ENCODE data around the gene TAS1R2.

Gene TAS1R2

DNA sequence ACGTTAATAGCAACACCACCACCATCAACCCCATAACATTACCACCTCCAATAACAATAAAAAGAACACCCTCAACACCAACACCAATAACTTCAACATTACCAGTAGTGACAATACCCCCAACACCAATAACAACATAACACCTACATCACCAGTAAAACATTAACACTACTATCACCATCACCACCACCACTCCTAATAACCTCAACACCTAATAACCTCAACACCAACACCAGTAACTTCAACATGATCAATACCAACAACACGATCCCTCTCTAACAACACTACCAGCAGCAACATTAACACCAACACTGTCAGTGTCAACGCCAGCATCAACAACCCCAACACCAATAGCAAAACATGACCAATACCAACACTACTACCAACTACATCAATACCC is 57.2 kb downstream of the TAS1R2 start:
- no peak for DNase-seq (ENCODE audit: low spot score)

DNA sequence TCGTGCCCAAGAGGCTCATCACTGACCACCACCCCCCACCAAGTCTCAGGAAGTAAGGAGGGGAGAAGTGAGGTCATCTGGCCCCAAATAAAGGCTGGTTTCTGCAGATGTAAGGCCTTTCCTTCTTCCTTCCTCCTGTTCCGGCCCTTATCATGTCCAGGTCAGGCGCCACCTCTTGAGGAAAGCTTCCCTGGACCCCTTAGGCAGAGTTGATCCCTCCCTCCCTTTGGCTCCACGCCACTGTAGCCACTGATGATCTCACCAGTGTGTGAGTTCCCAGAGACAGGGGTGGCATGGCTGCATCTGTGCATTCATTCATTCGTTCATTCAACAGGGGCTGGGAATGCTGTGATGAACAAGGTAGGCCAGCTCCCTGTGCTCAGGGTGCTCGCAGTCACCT is 59.2 kb downstream of the TAS1R2 start:
- no peak for DNase-seq (ENCODE audit: low spot score)

DNA sequence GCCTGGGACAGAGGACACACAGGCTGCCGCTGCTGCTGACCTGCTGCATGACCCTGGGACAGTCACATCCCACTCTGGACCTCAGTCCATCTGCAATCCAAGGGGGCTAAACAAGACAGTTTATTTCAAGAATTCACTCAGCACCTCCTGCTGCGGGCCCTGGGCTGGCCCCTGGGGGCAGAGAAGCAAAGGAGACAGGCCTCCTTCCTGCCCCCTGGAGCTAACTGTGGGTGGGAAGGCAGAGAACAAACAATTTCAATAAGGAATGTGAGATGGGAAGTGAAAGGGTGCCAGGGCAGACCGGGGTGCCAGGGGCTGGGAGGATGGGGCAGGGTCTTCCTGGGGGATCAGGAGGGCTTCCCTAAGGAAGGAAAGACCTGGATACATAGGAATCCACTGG is 60.0 kb downstream of the TAS1R2 start:
- DNase-seq (ENCODE audit: low spot score): no peak

DNA sequence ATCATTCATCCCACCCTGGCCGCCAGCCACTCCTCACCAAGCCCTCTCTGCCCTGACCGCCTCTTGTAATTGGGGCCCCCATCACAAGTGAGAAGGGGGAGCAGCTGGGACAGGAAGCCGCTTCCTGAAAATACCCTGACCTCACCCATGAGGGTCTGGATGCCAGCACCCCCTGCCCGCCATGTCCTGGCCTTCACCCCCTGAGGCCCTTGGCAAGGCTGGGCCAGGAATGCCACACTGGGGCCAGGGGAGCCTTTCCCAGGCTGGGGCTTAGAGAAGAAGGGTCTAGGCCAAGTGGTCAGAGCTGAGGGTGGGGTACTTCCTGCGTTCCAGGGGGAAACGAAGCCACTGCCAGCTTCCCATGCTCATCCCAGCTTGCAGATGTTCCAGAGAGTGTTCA is 60.5 kb downstream of the TAS1R2 start:
- no peak for DNase-seq (ENCODE audit: low spot score)

DNA sequence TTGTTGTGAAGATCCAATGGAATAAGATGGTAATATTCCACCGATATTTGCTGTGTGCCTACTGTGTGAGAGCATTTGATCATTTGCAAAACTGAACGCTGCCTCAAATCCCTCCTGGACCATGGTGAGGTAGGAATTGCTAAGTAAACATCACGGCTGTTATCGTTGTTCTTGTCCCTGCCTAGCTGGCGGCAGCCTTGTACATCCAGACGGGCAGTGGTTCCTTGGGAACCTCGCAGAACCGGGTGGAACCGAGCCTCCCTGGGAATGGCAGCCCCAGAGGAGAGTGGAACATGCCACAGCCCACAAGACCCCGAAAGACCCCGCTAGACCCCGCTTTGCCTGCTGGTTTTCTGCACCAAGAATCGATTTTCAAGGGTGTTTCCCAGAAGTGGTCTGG is 60.9 kb downstream of the TAS1R2 start:
- no peak for DNase-seq (ENCODE audit: low spot score)

DNA sequence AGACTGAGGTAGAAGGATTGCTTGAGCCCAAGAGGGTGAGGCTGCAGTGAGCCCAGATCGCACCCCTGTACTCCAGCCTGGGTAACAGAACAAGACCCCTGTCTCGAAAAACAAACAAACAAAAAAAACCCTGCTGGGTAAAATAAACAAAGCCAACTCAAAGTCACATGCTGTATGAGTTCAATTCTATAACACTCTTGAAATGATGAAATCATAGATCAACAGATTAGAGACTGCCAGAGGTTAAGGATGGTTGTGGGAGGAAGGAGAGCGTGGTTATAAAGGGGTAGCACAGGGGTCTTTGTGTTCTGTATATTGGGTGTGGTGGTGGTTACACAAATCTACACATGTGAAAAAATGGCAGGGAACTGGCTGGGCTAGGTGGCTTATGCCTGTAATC is 62.5 kb downstream of the TAS1R2 start:
- no peak for DNase-seq (ENCODE audit: low spot score)

DNA sequence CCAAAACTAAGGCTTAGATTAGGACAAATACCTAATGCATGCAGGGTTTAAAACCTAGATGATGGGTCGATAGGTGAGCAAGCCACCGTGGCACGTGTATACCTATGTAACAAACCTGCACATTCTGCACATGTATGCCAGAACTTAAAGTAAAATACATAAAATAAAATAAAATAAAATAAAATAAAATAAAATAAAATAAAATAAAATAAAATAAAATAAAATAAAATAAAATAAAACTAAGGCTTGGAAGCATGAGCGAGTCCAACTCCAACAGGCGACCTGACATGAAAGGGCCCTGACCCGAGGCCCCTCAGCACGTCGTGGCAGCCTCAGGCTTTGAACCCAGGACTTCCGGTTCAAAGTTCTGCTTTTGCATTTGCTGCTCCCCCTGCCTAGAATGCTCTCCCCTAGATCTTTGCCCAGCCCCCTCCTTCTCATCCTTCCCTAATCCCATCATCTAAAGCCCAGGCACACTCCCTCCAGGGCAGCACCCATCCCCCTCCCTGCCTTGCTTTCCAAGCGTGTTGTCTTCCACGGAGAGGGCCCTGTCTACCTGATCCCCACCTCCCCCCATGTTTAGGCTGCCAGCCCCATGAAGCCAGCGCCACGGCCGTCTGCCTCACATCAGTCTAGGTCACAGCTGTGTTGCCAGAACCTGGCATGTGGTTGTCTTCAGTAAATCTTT is 64.3 kb downstream of the TAS1R2 start:
- DNase-seq (ENCODE audit: low spot score): no peak

DNA sequence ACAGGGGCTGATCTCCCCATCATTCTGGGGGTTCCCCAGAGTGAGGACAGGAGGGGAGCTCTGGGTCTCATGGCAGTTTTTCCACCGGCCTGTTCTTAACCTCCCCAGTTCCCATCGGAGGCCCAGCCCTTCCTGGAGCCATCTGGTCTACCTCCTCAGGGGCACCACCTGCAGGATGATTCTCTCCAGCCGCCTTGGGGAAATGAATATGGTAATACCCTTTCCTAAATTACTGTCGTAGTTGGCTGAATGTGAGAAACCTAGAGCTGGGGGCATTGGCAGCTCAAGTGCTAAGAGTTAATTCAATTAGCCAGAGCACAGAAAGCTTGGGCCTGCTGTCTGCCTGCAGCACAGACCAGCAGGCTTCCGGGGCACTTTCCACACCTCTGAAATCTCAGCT is 64.9 kb downstream of the TAS1R2 start:
- no peak for DNase-seq (ENCODE audit: low spot score)

DNA sequence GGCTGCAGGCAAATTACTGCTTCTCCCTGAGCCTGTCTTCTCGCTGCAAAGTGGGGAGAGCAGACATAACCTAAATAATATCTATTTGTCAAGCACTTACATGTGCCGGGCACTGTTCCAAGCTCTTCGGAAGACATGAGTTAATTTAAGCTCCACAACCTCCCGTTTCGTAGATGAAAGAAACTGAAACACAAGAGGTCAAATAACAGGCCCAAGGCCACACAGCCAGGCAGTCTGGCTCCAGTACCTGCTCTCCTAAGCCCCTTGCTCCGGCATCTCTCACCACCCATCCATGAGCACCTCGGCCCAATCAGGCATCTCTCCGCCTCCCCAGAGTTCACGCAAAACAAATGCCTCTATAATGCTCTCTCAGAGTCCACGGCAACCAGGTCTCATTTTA is 65.4 kb downstream of the TAS1R2 start:
- DNase-seq (ENCODE audit: low spot score): no peak

DNA sequence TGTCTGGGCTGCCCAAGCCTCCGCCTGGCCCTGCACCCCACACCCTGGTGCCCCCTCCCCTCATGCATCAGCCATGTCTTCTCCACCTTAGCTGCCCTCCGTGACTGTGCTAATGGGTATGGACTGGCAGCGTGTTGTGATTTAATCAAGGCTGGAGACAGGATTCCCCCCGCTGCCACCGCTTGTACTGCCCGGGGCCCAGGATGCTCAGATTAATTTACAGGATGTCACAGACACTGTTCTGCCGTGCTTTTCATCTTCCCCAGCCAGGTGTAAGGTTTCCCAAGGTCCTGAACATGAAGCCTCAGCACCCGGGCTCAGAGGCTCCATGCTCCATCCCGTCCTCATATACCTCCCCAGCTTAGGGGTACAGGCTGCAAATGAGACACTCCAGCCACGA is 66.3 kb downstream of the TAS1R2 start:
- no peak for DNase-seq (ENCODE audit: low spot score)

DNA sequence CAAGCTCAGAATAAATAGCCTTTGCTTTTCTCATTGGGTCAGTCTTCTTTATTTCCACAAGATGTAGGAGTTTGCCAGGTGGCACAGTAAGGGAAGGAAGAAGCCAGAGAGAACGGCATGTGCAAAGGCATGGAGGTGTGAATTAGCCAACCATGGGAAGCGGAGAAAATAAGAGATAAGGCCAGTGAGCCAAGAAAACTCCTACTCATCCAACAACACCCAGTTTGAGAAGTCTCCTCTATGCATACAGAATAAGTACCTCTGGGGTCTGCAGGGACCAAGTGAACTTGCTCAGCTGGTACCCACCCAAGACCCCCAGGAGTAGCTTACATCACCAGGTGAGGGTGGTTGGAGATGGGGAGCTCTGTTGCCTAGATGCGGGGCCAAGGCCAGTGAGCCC is 66.7 kb downstream of the TAS1R2 start:
- DNase-seq (ENCODE audit: low spot score): no peak
